HPDE6-E6E7 (cell line): ENCODE results near the gene MARCHF2.
"Not testable (repeated sequence)": the region's sequence is repeated elsewhere in the genome, so short reads cannot be mapped to it uniquely, and the experiment has no call there.

Experiments
- DNase-seq: peaks from one replicate; pipeline ENCODE4 v3.0.0; 2011; ENCODE audit warnings: missing footprints; ENCODE audit errors: extremely low spot score

MARCHF2 gene

DNA sequence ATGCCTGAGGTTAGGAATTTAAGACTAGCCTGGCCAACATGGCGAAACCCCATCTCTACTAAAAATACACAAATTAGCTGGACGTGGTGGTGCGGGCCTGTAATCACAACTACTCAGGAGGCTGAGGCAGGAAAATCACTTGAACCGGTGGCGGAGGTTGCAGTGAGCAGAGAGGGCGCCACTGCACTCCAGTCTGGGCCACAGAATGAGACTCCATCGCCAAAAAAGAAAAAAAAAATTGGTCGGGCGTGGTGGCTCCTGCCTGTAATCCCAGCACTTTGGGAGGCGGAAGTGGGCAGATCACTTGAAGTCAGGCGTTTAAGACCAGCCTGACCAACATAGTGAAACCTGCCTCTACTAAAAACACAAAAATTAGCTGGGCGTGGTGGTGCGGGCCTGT, 2.4 kb upstream of the MARCHF2 start:
- not testable (repeated sequence) for DNase-seq

DNA sequence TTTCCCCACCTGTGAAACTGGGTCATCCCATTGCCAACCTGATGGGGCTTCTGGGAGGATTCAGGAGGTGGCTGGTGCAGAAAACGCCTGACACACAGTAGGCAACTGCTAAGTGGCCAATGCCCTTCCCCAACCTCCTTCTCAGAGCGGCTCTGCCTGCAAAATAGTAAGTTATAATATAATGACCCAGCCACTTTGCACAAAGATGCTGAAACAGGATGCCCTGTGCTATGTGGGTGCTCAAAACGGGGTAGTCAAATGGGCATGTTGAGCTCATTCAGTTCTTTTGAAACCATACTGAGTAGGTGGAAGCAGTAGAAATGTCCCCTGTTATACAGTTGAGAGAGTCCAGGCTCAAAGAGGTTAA, 507 bp downstream of the MARCHF2 start:
- DNase-seq, result no peak

DNA sequence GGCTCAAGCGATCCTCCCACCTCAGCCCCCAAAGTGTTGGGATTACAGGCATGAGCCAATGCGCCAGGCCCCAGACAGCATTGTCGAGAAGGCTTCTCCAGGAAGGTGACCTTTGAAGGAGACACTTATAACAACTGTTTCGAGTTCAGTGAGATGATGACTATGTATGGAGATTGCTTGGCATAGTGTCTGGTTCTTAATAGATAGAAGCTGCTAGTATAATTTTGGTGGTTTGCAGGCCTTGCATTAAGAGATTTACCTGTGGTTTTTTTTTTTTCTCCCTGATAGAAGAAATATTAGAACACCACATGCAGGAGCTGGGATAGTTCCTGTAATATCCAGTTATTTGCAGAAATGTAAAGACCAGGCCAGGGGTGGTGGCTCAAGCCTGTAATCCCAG, 3.7 kb downstream of the MARCHF2 start:
- no peak for DNase-seq

DNA sequence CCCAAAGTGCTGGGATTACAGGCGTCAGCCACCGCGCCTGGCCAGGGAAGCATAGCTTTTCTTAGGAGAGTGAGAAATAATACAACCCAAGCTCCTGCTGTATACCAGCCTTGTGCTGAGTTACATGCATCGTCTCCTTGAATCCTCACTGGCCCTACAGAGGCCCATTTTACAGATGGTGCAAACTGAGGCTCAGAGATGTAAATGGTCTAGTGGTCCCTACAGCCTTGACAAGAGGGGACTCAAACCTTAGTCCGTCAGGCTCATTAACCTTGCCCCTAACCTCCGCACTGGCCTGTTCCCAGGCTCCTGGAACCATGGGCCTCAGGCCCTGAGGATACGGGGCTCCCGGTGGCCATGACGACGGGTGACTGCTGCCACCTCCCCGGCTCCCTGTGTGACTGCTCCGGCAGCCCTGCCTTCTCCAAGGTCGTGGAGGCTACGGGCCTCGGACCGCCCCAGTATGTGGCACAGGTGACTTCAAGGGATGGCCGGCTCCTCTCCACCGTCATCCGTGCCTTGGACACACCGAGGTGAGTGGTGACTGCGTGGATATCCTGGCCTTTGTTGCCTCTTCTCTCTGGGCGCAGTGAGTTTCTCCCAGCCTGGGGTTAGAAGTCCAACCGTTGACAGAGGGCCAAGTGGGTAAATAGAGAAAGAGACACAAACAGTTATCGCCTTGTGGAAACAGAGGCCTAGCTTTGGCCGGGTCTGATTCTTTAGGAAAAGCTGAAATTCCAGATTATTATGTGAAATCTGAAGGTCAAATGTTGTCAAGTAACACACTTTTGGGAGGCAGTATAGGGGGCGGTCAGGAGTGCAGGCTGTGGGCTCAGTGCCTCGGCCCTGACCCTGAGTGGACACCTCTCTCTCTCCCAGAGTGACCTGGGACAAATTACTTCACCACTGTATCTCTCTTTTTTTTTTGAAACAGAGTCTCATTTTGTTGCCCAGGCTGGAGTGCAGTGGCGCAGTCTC, 8.7 kb downstream of the MARCHF2 start:
- DNase-seq, result no peak

DNA sequence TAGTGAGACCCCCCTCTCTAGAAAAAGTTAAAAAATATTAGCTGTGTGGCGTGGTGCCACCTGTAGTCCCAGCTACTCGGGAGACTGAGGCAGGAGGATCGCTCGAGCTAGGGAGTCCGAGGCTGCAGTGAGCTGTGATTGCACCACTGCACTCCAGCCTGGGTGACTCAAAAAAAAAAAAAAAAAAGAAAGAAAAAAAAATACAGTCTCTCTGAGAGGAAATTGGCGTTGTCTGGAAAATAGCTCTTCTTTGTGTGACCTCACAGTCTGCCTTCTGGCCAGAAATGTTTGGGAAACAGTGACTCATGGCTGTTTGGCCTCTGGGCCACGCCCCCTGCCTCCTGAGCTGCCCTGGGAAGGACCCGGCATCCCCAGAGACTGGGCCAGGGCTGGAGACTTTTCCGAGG, 10.7 kb downstream of the MARCHF2 start:
- DNase-seq, result peak; percentile 75

DNA sequence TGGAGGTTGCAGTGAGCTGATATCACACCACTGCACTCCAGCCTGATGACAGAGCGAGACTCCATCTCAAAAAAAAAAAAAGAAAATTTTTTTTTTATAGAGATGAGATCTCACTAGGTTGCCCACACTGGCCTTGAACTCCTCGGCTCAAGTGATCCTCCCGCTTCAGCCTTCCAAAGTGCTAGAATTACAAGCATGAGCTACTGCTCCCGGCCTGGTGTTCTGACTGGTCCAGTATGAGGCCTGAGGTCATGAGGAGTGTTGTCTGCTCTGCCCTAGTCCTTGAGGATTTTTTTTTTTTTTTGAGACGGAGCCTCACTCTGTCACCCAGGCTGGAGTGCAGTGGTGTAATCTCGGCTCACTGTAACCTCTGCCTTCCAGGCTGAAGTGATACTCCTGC, 12.2 kb downstream of the MARCHF2 start:
- not testable (repeated sequence) for DNase-seq

DNA sequence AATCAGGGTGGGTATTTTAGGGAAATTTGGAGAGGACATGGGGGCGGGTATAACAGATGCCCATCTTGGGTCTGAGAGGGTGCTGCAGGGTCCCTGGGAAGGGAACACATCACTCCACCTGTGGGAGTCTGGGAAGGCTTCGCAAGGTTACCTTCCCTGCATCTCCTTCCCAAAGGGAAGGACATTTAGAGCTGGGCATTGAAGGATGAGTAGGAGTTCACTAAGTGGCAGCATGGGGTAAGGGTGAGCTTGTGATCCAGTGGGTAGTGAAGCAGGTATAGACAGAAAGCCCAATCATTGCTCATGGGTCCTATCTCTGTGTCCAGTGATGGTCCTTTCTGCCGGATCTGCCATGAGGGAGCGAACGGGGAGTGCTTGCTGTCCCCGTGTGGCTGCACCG, 13.2 kb downstream of the MARCHF2 start:
- DNase-seq, result no peak

DNA sequence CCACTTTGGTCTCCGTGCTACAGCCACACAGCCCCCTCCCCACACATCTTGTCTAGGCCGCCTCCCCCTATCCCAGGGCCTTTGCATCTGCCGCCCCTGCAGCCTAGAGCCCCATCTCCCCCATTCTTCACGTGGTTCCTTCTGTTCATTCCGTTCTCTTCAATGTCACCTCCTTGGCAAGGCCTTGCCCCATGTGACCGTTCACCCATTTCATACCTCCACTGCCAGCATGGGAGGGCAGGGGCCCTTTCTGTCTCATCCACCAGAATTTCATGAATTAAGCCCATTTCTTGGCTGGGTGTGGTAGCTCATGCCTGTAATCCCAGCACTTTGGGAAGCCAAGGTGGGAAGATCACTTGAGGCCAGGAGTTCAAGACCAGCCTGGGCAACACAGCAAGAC, 15.9 kb downstream of the MARCHF2 start:
- no peak for DNase-seq

DNA sequence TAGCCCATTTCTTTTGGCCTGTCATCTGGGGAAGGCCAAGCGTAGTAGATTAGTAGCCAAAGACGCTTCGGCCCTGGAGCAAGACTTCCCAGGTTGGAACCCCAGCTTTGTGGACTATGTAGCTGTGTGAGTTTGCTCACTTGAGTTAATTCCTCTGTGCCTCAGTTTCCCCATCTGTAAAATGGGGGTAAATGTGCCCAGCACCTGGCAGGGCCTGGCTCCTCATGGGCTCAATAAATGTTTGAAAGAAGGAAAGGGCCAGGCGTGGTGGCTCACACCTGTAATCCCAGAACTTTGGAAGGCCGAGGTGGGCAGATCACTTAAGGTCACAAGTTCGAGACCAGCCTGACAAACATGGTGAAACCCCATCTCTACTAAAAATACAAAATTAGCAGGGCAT, 16.7 kb downstream of the MARCHF2 start:
- DNase-seq, result no peak

DNA sequence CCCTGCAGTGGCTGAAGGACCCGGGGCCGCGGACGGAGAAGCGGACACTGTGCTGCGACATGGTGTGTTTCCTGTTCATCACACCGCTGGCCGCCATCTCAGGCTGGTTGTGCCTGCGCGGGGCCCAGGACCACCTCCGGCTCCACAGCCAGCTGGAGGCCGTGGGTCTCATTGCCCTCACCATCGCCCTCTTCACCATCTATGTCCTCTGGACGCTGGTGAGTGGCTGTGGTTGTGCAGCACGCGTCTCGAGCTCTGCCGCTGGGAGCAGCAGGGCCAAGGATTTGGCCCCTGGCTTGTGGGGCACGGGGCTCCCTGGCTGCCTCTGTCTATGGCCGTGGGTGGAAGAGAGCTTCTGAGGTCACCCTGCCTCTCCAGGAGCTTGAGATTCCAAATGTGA, 17.5 kb downstream of the MARCHF2 start:
- no peak for DNase-seq

DNA sequence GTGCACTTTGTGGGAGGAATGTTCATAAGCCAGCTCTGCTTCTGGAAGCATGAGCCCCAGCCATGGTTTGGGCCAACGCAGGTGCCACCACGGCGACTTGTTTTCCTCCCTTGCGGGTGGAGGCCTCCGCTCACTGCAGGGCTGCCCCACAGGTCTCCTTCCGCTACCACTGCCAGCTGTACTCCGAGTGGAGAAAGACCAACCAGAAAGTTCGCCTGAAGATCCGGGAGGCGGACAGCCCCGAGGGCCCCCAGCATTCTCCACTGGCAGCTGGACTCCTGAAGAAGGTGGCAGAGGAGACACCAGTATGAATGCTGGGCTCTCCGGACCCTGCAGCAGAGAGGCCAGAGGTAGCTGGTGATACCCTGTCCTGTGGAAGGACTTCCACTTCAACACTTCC, 25.1 kb downstream of the MARCHF2 start:
- no peak for DNase-seq

DNA sequence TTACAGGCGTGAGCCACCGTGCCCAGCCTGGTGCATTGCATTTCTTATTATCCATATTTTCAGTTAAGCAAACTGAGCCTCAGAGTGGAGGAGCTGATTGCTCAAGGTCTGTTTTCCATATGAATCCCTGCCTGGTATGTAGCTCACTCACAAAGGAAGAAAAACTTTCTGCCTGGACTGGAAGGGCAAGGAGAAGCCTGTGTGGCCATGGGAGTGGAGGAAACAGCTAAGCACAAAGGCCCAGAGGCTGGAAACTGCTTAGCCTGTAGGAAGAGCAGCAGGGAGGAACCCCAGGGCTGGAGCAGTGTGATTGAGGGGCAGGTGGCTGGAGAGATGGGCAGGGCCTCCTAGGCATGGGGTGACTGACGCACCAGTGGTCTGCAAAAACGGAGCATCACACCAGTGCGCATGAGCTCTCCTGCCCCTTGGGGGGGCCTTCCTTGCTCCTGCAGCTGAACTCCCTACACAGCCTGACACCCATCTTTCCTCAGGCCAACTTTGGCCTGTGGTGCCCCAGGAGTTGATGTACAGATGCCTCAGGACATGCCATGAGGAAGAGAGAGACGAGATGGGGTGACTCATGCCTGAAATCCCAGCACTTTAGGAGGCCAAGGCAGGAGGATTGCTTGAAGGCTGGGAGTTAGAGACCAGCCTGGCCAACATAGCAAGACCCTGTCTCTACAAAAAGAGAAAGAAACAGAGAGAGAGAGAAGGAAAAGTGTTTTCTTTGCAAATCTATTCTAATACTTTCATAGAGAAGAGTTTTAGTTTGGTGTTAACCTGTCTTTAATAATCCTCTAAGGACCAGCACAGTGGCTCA, 28.8 kb downstream of the MARCHF2 start:
- DNase-seq, result no peak

DNA sequence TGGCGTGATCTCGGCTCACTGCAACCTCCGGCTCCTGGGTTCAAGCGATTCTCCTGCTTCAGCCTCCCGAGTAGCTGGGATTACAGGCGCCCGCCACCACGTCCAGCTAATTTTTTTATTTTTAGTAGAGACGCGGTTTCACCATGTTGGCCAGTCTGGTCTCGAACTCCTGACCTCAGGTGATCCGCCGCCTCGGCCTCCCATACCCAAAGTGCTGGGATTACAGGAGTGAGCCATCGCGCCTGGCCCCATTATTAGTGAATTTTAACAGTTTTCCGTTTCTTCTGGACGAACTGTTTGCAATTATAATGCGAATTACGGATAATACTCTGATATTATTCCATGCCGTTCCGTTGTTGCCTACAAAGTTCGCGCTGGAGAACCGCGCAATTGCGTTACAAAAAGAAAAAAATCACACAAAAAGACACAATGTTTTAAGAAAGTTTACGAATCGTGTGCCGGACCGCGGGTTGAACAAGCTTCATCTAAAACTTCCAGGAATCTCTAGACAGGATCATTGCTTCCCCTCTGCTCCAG, 31.1 kb downstream of the MARCHF2 start:
- not testable (repeated sequence) for DNase-seq

DNA sequence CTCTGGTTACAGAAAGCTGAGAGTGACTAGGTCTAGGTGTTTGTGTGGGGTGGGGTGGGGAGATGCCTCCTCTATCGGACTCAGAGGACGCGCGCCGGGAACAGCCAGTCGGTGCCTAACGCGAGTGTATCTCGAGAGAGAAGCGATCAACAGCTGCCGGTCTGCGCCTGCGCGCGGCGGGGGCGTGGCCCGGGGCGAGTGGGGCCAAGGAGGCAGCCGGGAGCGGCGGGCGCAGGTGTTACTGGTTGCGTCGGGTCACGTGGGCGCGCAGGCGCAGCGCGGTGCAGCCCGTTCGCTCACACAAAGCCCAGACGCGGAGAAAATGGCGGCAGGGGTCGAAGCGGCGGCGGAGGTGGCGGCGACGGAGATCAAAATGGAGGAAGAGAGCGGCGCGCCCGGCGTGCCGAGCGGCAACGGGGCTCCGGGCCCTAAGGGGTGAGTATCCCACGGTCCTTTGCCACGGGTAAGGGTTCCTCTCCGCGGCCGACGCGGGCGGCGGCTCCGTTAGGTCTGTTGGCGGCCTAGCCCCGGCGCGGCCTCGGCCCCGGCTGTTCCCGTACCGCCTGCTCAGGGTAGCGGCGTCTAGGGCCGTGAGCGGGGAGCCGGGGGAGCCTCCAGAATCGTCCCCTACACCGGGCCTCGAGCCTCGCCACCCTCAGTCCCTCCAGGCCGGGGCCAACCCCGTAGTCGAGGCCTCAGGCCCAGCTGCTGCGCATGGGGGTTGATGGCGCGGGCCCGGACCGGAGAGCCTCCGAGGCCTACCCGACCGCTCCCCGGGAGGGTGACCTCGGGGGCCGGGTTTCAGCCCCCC, 31.8 kb downstream of the MARCHF2 start, which contains the start of gene HNRNPM:
Gene HNRNPM, plus strand, starts transcription at position 299 of the 811 bp plus-strand sequence. Its CDS starts 24 bp downstream, at position 323.
- peak; percentile 95 for DNase-seq

DNA sequence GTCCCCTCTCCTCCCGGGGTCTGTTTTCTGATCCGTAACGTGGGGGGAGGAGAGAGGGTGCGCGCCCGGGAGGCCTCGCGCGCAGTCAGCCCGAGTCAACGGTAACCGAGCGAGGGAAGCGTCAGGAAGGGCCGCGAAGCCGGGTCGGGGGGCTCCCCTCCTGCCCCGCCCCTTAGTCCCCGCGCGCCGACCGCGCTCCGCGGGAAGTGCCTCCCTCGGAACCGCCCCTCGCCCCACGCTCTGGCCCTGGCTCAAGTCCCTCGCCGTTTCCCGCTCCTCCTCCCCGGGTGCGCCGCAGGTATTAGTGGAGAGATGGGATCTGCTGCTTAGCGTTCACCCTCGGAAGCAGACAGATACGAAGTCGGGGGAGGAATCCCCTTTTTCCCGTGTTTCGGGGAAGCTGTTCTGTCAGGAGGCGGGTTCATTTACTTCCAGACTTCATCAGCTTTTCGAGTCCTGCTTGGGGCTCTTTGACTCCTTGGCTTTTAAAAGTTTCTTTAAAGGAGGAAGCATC, 32.4 kb downstream of the MARCHF2 start:
- DNase-seq, result no peak

DNA sequence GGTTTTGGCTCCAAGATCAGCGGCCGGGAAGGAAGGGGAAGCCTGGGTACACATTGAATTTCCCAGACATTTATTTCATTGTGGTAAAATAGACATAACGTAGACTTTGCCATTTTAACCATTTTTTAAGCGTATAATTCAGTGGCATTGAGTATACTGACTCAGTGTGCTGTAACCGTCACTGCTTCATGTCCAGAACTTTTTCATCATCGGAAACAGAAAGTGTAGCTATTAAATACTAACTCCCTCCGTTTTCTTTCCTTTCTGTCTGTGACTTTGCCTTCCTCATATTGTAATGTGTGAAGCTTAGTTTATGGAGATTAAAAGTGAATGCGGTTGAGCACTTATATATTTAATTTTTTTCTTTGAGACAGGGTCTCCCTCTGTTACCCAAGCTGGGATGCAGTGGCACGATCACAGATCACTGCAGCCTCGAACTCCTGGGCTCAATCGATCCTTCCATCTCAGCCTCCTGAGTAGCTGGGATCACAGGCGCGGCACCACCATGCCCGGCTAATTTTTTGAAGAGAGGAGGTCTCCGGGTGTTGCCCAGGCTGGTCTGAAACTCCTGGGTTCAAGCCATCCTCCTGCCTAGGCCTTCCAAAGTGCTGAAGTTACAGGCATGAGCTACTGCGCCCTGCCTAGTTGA, 33.1 kb downstream of the MARCHF2 start:
- DNase-seq, result no peak

DNA sequence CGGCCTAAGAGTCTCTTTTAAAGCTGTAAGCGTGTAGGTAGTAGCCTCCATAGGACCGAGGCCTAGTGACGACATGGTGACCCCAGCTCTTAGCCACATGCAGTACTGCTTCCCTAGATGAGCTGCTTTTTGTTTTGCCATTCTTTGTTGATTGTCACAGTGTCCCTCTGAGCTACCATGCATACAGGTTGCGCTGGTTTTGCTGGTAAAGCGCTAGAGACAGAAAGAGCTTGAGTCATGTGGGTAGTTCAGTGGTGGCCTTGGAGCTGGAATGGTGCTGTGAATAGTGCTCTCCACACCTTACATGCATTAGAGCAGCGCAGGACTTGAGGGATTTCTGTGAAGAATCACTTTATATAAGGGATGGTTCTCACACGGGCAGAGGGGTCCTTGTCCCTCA, 36.7 kb downstream of the MARCHF2 start:
- DNase-seq, result no peak

DNA sequence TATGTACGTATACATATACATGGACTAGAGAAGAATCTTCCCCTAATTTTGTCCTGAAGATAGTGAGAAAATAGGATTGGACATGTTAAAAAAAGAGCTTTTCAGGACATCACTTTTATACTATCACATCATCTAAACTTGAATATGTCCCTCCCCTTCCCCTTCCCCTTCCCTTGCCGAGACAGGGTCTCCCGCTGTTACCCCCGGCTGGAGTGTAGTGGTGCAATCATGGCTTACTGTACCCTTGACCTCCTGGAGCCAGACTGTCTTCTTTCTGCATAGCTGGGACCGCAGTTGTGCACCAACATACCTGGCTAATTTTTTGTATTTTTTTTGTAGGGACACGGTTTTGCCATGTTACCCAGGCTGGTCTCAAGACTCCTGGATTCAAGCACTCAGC, 38.3 kb downstream of the MARCHF2 start:
- DNase-seq, result no peak

DNA sequence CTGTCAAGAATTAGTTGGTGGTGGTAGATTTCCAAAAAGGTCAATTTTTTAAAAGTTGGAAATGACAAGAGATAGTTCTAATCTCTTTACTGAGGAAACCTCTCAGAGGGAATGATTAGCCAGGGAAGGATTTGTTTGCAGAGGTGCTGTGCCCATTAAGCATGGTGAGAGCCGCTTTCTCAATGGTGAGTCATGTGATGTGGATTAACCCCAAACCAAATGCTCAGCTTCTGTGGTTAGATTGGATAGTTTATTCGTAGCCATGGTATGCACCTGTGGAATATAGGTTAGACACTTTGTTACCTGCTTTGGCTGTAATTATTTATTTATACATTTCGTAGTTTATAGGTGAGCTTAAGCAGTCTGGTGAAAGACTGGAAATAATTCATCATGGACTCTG, 38.8 kb downstream of the MARCHF2 start:
- DNase-seq, result peak; percentile 78

DNA sequence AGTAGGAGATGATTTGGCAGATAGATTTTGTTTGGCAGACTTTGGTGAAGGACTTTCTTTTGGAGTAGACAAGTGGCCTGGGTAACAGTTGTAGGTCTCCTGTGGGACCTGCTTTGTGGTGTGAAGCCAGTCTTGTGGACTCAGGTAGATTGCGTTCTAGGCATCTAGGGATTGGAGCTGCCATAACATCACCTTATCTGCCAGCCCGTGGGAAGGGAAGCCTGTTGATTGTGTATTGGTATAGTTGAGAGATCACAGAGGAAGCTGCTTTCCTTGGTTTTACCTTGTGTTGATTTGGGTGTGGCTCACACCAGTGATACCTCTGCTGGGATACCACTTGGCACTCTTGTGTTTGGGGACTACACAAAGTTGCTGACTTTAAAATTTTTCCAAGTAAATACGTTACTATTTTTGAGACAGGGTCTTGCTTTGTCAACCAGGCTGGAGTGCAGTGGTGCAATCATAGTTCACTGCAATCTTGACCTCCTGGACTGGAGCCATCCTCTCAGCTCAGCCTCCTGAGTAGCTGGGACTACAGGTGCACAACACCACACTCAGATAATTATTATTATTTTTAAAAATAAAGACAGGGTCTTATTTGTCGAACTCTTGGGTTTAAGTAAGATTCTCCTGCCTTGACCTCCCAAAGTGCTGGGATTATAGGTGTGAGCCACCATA, 39.5 kb downstream of the MARCHF2 start:
- no peak for DNase-seq
